Peyer's patch (tissue), 4 donors: ENCODE measurements around the gene CD81.

Source experiments
- CTCF ChIP-seq, 6 experiments: fragments of 450-650 bp in 4 of 6; fragments of 200-600 bp in 2 of 6; sonication (generic) in 1 of 6; IDR thresholded peaks; one replicate each; pipeline ENCODE4 v1.5.1; 2017 to 2019; ENCODE audit warnings: antibody characterized with exemption in 6 of 6, mild to moderate bottlenecking in 3 of 6, moderate library complexity in 1 of 6
- POLR2A ChIP-seq, 2 donors: fragments of 450-650 bp; IDR thresholded peaks; one replicate each; pipeline ENCODE4 v1.5.1; 2017; ENCODE audit warnings: antibody characterized with exemption in 2 of 2, mild to moderate bottlenecking in 2 of 2, moderate library complexity in 2 of 2

- TF ChIP-seq CTCF (IDR thresholded peaks at IDR 0.05) (no peak), POLR2A (IDR thresholded peaks at IDR 0.05) (no peak)
These were observed 29.8 kb downstream of the CD81 start for GRCh38 chr11:2406878-2407410.
